SJSA1 (cell line): ENCODE data around the gene TSC1. TPM values are rescaled to one million over a fixed set of nuclear protein-coding genes. Genes with fewer than 3 reads are reported as not detected.
A peak's percentile ranks its signal among the peaks of the same experiment; 100 is the strongest.
"Not testable (repeated sequence)": the region's sequence is repeated elsewhere in the genome, so short reads cannot be mapped to it uniquely, and the experiment has no call there.

Source experiments
- DNase-seq, 2 experiments: peaks; one replicate each; pipeline ENCODE4 v3.0.0-alpha.2; 2015 to 2020; ENCODE audit warnings: low spot score in 2 of 2, low read depth in 1 of 2
- H3K27ac ChIP-seq: fragments of 250-450 bp; sonication (Bioruptor Pico); 2 replicates; pipeline ENCODE4 v1.5.1; 2020; ENCODE audit warnings: mild to moderate bottlenecking, moderate library complexity
- H3K27me3 ChIP-seq: fragments of 250-450 bp; sonication (Bioruptor Pico); replicated peaks from 2 replicates; pipeline ENCODE4 v1.5.1; 2020; ENCODE audit warnings: mild to moderate bottlenecking, moderate library complexity
- H3K36me3 ChIP-seq: fragments of 250-450 bp; sonication (Bioruptor Pico); 2 replicates; pipeline ENCODE4 v1.5.1; 2020; ENCODE audit warnings: mild to moderate bottlenecking
- H3K4me1 ChIP-seq: fragments of 250-450 bp; sonication (Bioruptor Pico); replicated peaks from 2 replicates; pipeline ENCODE4 v1.6.1; 2021; ENCODE audit warnings: mild to moderate bottlenecking
- H3K4me3 ChIP-seq: fragments of 250-450 bp; sonication (Bioruptor Pico); 2 replicates; pipeline ENCODE4 v1.5.1; 2020; ENCODE audit warnings: mild to moderate bottlenecking
- H3K9me3 ChIP-seq: fragments of 250-450 bp; sonication (Bioruptor Pico); replicated peaks from 2 replicates; pipeline ENCODE4 v1.5.1; 2020; ENCODE audit warnings: mild to moderate bottlenecking
- total RNA-seq: library from RNA; depleted of rRNA; stranded (reverse); fragments of >200 nt; shearing (Covaris generic); gene quantifications from 2 replicates; pipeline ENCODE4 v1.2.3, GENCODE V29; 2014; rRNA removed

The TSC1 gene
- 44.0 and 54.5 TPM in 2 replicates for total RNA-seq

- peak within 1 kb of the TSS; percentile 93 for H3K4me3 ChIP-seq
- DNase-seq: peak; percentile 96 to 97
- peaks cover 6% of the 10 kb centered on the region for H3K36me3 ChIP-seq
- peak within 1 kb of the TSS; percentile 100 for H3K27ac ChIP-seq
- peaks cover 40% of the 10 kb centered on the region for H3K4me1 ChIP-seq
- no peaks in the 10 kb centered on the region for H3K27me3 ChIP-seq
- no peaks in the 10 kb centered on the region for H3K9me3 ChIP-seq
Measured at GRCh38 chr9:132944294-132945185, at the start of gene TSC1. TSS of gene TSC1 (minus strand) at chr9:132944616. CDS start at chr9:132928872, 15,744 bp downstream.

- Histone ChIP-seq H3K9me3 (no peaks in the 10 kb centered on the region), H3K27me3 (peaks cover 28% of the 10 kb centered on the region), H3K36me3 (no peaks in the 10 kb centered on the region), H3K27ac (no peak overlapping the region), H3K4me1 (no peaks in the 10 kb centered on the region; the same call in 1 of the 2 replicates), H3K4me3 (no peak overlapping the region)
- no peak for DNase-seq
Measured at GRCh38 chr9:132993511-132993939, 49.1 kb upstream of the TSC1 start.

GRCh38 chr9:132991351-132992300, 47.2 kb upstream of the TSC1 start:
- Histone ChIP-seq H3K4me3 (no peak overlapping the region), H3K27ac (no peak overlapping the region), H3K4me1 (no peaks in the 10 kb centered on the region), H3K9me3 (no peaks in the 10 kb centered on the region), H3K27me3 (peaks cover 32% of the 10 kb centered on the region), H3K36me3 (no peaks in the 10 kb centered on the region)
- DNase-seq: no peak

GRCh38 chr9:132990781-132991180, 46.4 kb upstream of the TSC1 start:
- Histone ChIP-seq H3K27me3 (peaks cover 37% of the 10 kb centered on the region), H3K9me3 (no peaks in the 10 kb centered on the region), H3K27ac (no peak overlapping the region), H3K4me3 (no peak overlapping the region), H3K4me1 (no peaks in the 10 kb centered on the region), H3K36me3 (no peaks in the 10 kb centered on the region)
- DNase-seq: no peak

GRCh38 chr9:132989998-132990557, 45.7 kb upstream of the TSC1 start:
- peaks cover 42% of the 10 kb centered on the region for H3K27me3 ChIP-seq
- H3K9me3 ChIP-seq, DNase-seq, H3K4me1 ChIP-seq, H3K27ac ChIP-seq, H3K4me3 ChIP-seq, H3K36me3 ChIP-seq: not testable (repeated sequence)

GRCh38 chr9:132989414-132989996, 45.1 kb upstream of the TSC1 start:
- Histone ChIP-seq H3K4me1 (no peaks in the 10 kb centered on the region), H3K27me3 (peaks cover 42% of the 10 kb centered on the region), H3K9me3 (no peaks in the 10 kb centered on the region), H3K27ac (no peak overlapping the region), H3K36me3 (no peaks in the 10 kb centered on the region), H3K4me3 (no peak overlapping the region)
- no peak for DNase-seq

GRCh38 chr9:132989014-132989310, 44.5 kb upstream of the TSC1 start:
- no peaks in the 10 kb centered on the region for H3K9me3 ChIP-seq
- H3K27me3 ChIP-seq: peaks cover 37% of the 10 kb centered on the region; the same call in 1 of the 2 replicates
- H3K36me3 ChIP-seq: no peaks in the 10 kb centered on the region

GRCh38 chr9:132988244-132989013, 44.0 kb upstream of the TSC1 start:
- no peaks in the 10 kb centered on the region for H3K4me1 ChIP-seq
- H3K27me3 ChIP-seq: peaks cover 39% of the 10 kb centered on the region; the same call in 1 of the 2 replicates
- no peaks in the 10 kb centered on the region for H3K9me3 ChIP-seq
- DNase-seq: no peak
- H3K36me3 ChIP-seq: no peaks in the 10 kb centered on the region
- no peak overlapping the region for H3K4me3 ChIP-seq
- H3K27ac ChIP-seq: no peak overlapping the region

More at GRCh38 chr9:132989014-132989310, 44.5 kb upstream of the TSC1 start:
- no peak overlapping the region for H3K27ac ChIP-seq
- H3K4me3 ChIP-seq: no peak overlapping the region
- H3K4me1 ChIP-seq: no peaks in the 10 kb centered on the region
- DNase-seq: no peak

- Histone ChIP-seq H3K36me3 (no peaks in the 10 kb centered on the region), H3K9me3 (no peaks in the 10 kb centered on the region), H3K4me3 (no peak overlapping the region), H3K4me1 (no peaks in the 10 kb centered on the region), H3K27me3 (peaks cover 38% of the 10 kb centered on the region; the same call in 1 of the 2 replicates), H3K27ac (no peak overlapping the region)
- no peak for DNase-seq
Measured at GRCh38 chr9:132986640-132987620, 42.5 kb upstream of the TSC1 start.

GRCh38 chr9:132986114-132986513, 41.7 kb upstream of the TSC1 start:
- DNase-seq: no peak
- Histone ChIP-seq H3K27ac (no peak overlapping the region), H3K4me3 (no peak overlapping the region), H3K36me3 (no peaks in the 10 kb centered on the region), H3K4me1 (no peaks in the 10 kb centered on the region), H3K9me3 (no peaks in the 10 kb centered on the region), H3K27me3 (peaks cover 37% of the 10 kb centered on the region; the same call in 1 of the 2 replicates)

GRCh38 chr9:132985489-132985888, 41.1 kb upstream of the TSC1 start:
- H3K4me1 ChIP-seq: no peaks in the 10 kb centered on the region
- no peak for DNase-seq
- no peaks in the 10 kb centered on the region for H3K9me3 ChIP-seq
- H3K27me3 ChIP-seq: peaks cover 39% of the 10 kb centered on the region; the same call in 1 of the 2 replicates
- no peak overlapping the region for H3K4me3 ChIP-seq
- H3K27ac ChIP-seq: no peak overlapping the region
- H3K36me3 ChIP-seq: no peaks in the 10 kb centered on the region

- Histone ChIP-seq H3K4me1 (no peaks in the 10 kb centered on the region), H3K9me3 (no peaks in the 10 kb centered on the region), H3K27ac (no peak overlapping the region), H3K27me3 (peaks cover 38% of the 10 kb centered on the region; the same call in 1 of the 2 replicates), H3K36me3 (no peaks in the 10 kb centered on the region), H3K4me3 (no peak overlapping the region)
- DNase-seq: no peak
Measured at GRCh38 chr9:132985071-132985350, 40.6 kb upstream of the TSC1 start.
